Peyer's patch (tissue), 4 donors: ENCODE results near the gene STRADB. TPM values are rescaled to one million over a fixed set of nuclear protein-coding genes. Genes with fewer than 3 reads are reported as not detected.

Experiments used
- DNase-seq, 3 donors: peaks; one replicate each; pipeline ENCODE4 v3.0.0-alpha.2; 2017 to 2019
- H3K27ac ChIP-seq, 4 donors: fragments of 200-600 bp; sonication (generic); one replicate each; pipeline ENCODE4 v1.5.1; 2016 to 2019
- H3K27me3 ChIP-seq, 2 donors: fragments of 200-600 bp; sonication (generic); one replicate each; pipeline ENCODE4 v1.5.1; 2019
- H3K36me3 ChIP-seq, 3 donors: fragments of 200-600 bp; sonication (generic); one replicate each; pipeline ENCODE4 v1.5.1; 2016 to 2019
- H3K4me1 ChIP-seq, 4 donors: fragments of 200-600 bp; sonication (generic); one replicate each; pipeline ENCODE4 v1.5.1; 2016 to 2019
- H3K4me3 ChIP-seq, 4 donors: fragments of 200-600 bp; sonication (generic); 1 replicate in 3 of 4; 2 replicates in 1 of 4; pipeline ENCODE4 v1.5.1; 2016 to 2019; ENCODE audit warnings: mild to moderate bottlenecking in 1 of 4
- H3K9me3 ChIP-seq, 4 donors: fragments of 200-600 bp; sonication (generic); one replicate each; pipeline ENCODE4 v1.5.1; 2016 to 2019; ENCODE audit warnings: mild to moderate bottlenecking in 1 of 4
- POLR2A ChIP-seq, 2 donors: fragments of 450-650 bp; IDR thresholded peaks; one replicate each; pipeline ENCODE4 v1.5.1; 2017; ENCODE audit warnings: antibody characterized with exemption in 2 of 2, mild to moderate bottlenecking in 2 of 2, moderate library complexity in 2 of 2
- total RNA-seq, 4 donors: library from RNA; depleted of rRNA; stranded (reverse); fragments of >200 nt; gene quantifications; one replicate each; pipeline ENCODE4 v1.1.0, GENCODE V29; 2016
- TF ChIP-seq, protein P1 (sequence below), 6 experiments: fragments of 450-650 bp in 4 of 6; fragments of 200-600 bp in 2 of 6; sonication (generic) in 1 of 6; IDR thresholded peaks; one replicate each; pipeline ENCODE4 v1.5.1; 2017 to 2019; ENCODE audit warnings: antibody characterized with exemption in 6 of 6, mild to moderate bottlenecking in 3 of 6, moderate library complexity in 1 of 6

The STRADB gene
- total RNA-seq, 4 donors from 2014 or later, result 21.5 to 137 (median 109) TPM

DNA sequence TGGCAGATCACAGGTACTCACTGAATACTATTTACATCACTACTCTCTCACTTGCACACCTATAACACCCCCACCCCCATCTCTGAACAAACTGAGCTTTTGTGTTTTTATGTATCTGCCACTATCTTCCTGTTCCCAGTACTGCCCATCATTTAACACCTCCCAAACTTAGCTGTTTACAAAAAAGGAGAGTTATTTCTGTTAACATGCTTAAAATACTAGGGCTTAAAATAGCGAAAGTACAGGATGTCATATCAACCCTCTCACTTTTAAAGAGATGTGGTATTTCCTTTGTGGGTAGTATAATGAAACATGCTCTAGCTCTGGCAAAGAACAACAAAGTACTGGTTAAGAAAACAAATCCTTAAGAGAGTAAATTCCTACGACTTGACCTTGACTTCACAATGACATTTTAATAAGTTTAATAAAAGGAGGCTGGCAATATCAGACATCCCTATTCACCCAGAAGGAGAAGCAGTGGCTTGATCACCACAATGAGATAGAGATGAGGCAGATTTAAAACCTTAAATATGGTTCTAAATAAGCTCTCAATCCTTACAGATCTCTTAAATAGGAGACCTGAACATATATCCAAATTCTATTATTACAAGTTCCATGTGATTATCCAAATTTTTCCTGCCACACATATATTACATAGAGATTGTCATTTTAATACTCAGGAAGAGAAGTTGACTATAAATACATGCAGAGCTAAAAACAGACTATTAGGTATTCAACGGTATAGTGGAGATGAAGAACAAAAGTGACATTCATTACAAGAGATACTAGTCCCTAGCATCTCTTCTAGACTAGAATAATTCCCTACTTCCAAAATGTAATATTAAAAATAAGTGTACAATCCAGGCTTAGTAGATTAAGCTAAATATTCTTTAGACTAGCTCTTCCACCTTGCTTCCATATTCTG is 37.2 kb upstream of the STRADB start:
- DNase-seq, result peak in 1 of 3 donors; percentile 24
- Histone ChIP-seq H3K36me3 (no peaks in the 10 kb centered on the region), H3K4me1 (peaks cover 0 to 14% (median 5%) of the 10 kb centered on the region in 4 donors), H3K27ac (peak overlapping the region in 1 of 4 donors; percentile 61), H3K4me3 (no peak overlapping the region), H3K27me3 (no peaks in the 10 kb centered on the region), H3K9me3 (no peaks in the 10 kb centered on the region)
- TF ChIP-seq, protein P1, sequence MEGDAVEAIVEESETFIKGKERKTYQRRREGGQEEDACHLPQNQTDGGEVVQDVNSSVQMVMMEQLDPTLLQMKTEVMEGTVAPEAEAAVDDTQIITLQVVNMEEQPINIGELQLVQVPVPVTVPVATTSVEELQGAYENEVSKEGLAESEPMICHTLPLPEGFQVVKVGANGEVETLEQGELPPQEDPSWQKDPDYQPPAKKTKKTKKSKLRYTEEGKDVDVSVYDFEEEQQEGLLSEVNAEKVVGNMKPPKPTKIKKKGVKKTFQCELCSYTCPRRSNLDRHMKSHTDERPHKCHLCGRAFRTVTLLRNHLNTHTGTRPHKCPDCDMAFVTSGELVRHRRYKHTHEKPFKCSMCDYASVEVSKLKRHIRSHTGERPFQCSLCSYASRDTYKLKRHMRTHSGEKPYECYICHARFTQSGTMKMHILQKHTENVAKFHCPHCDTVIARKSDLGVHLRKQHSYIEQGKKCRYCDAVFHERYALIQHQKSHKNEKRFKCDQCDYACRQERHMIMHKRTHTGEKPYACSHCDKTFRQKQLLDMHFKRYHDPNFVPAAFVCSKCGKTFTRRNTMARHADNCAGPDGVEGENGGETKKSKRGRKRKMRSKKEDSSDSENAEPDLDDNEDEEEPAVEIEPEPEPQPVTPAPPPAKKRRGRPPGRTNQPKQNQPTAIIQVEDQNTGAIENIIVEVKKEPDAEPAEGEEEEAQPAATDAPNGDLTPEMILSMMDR (IDR thresholded peaks at IDR 0.05), result no peak
- no peak for TF ChIP-seq POLR2A (IDR thresholded peaks at IDR 0.05)

DNA sequence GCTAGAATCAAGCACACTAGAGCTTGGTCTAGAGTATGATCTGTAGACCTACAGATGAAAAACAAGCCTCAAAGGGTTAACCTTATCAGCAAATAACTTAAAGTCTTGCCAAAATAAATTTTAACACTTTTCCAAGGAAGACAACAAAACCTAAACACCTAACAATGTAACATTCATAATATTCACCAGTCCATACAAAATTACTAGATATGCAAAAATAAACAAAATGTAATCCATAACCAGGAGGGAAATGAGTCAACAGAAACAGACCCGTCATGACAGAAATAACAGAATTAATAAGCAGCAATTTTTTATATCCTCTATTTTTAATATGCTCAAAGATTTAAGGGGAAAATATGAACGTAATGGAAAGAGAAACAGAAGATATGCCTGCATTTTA is 36.4 kb upstream of the STRADB start:
- Histone ChIP-seq H3K9me3 (no peaks in the 10 kb centered on the region), H3K4me3 (no peak overlapping the region), H3K27me3 (no peaks in the 10 kb centered on the region), H3K27ac (no peak overlapping the region), H3K4me1 (peaks cover 0 to 14% (median 5%) of the 10 kb centered on the region in 4 donors), H3K36me3 (peaks cover 0 to 3% (median 0%) of the 10 kb centered on the region in 3 donors)
- no peak for DNase-seq
- TF ChIP-seq, protein P1 (IDR thresholded peaks at IDR 0.05), result no peak
- no peak for TF ChIP-seq POLR2A (IDR thresholded peaks at IDR 0.05)

DNA sequence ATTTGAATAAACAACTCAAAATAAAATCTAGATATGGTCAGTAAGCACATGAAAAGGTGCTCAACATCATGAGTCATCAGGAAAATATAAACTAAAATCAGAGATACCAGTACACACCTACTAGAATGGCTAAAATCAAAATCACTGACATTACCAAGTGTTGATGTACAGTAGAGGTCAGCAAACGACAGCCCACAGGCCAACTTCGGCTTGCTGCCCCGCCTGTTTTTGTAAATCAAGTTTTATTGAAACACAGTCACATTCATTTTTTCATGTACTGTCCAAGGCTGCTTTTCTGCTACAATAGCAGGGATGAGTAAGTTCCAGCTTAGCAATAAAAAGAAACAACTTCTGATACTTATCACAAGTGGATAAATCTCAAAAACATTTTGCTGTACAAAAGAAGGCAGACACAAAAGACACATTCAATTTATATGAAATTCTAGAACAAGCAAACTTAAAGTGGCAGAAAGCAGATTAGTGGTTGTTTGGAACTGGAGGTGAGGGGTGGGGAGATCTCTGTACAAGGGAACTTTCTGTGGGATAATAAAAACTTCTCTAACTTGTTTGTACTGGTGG is 32.4 kb upstream of the STRADB start:
- no peak overlapping the region for H3K27ac ChIP-seq
- TF ChIP-seq POLR2A (IDR thresholded peaks at IDR 0.05), result no peak
- TF ChIP-seq, protein P1 (IDR thresholded peaks at IDR 0.05), result peak in 3 of 6 experiments; percentile 28 to 60 (median 38)
- DNase-seq, result peak in 1 of 3 donors; percentile 61

DNA sequence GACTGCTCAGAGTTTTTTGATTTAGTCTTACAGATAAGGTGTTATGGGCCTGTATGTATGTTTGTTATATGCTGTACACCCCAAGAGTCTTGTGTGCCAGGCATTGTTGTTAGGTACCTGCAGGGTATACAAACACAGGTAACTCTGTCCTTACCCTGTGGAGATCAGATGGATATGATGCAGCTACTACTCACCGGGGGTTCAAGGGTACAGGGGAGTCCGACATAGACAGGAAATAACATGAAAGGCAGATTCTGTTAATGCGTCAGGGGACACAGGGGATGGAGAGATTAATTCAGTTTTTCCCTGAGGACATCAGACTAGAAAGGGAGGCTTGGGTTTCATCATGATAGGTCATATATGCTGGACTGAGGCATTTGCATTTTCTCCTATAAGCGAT is 31.6 kb upstream of the STRADB start:
- Histone ChIP-seq H3K4me3 (no peak overlapping the region), H3K27me3 (no peaks in the 10 kb centered on the region), H3K36me3 (peaks cover 0 to 5% (median 0%) of the 10 kb centered on the region in 3 donors), H3K9me3 (no peaks in the 10 kb centered on the region), H3K27ac (peak overlapping the region in 1 of 4 donors; percentile 31), H3K4me1 (peaks cover 0 to 6% (median 0%) of the 10 kb centered on the region in 4 donors)
- no peak for DNase-seq
- TF ChIP-seq POLR2A (IDR thresholded peaks at IDR 0.05), result no peak
- TF ChIP-seq, protein P1 (IDR thresholded peaks at IDR 0.05), result no peak

More for the DNA sequence above, 32.4 kb upstream of the STRADB start:
- peaks cover 0 to 5% (median 0%) of the 10 kb centered on the region in 3 donors for H3K36me3 ChIP-seq
- H3K27me3 ChIP-seq, result no peaks in the 10 kb centered on the region
- H3K4me3 ChIP-seq, result no peak overlapping the region
- H3K9me3 ChIP-seq, result no peaks in the 10 kb centered on the region
- peaks cover 0 to 13% (median 3%) of the 10 kb centered on the region in 4 donors for H3K4me1 ChIP-seq

DNA sequence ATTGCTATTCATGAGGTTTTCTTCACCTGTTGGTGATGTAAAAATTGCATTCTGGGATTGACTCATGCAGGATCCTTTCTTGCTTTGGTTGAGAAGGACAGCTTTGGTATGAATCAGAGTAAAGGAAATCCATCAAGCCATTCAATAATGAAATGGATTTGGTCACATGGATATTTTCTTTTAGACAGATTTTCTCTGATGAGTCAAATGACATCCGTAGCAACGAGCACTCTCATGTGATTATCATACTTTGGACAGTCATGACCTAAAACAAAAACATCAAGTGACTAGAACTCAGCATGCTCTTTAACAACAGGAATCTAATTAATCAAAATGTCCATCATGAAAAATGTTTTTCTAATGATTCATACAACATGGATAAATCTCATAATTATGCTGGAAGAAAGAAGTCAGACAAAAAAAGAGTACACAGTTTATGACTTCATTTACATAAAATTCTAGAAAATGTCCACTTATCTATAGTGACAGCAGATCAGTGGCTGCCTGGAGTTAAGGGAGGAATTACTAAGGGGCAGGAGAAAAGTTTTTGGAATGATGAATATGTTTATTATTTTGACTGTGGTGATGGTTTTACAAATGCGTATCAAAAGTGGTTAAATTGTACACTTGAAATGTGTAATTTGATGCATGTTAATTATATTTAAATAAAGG is 31.0 kb upstream of the STRADB start:
- no peak for DNase-seq
- TF ChIP-seq, protein P1 (IDR thresholded peaks at IDR 0.05), result no peak
- no peak for TF ChIP-seq POLR2A (IDR thresholded peaks at IDR 0.05)
- peaks cover 0 to under 1% (median 0%) of the 10 kb centered on the region in 4 donors for H3K4me1 ChIP-seq
- no peak overlapping the region for H3K27ac ChIP-seq
- peaks cover 0 to 5% (median 0%) of the 10 kb centered on the region in 3 donors for H3K36me3 ChIP-seq
- no peaks in the 10 kb centered on the region for H3K9me3 ChIP-seq
- H3K27me3 ChIP-seq, result no peaks in the 10 kb centered on the region
- H3K4me3 ChIP-seq, result no peak overlapping the region
